ENCODE results near the gene TMEM183A. TPM values are rescaled to one million over a fixed set of nuclear protein-coding genes. Genes with fewer than 3 reads are reported as not detected.

Gene TMEM183A
- total RNA-seq, 3 donors from 2014 or later = 85.9 to 113 (median 94.1) TPM

- Histone ChIP-seq H3K36me3 (no peaks in the 10 kb centered on the region), H3K4me3 (no peak overlapping the region), H3K27me3 (no peaks in the 10 kb centered on the region), H3K4me1 (peaks cover 3 to 13% of the 10 kb centered on the region in 2 donors), H3K27ac (no peak overlapping the region), H3K9me3 (no peaks in the 10 kb centered on the region)
- intact Hi-C loops (cut with DNase I; ENCODE audit: low total_unique reads) = no loop called here
- no peak for TF ChIP-seq CTCF (IDR thresholded peaks at IDR 0.05)
- TF ChIP-seq POLR2AphosphoS5 (IDR thresholded peaks at IDR 0.05) = no peak
- no peak for TF ChIP-seq POLR2A (IDR thresholded peaks at IDR 0.05)
- no peak for DNase-seq (ENCODE audit: low spot score in 2 of 2)
Measured at GRCh38 chr1:202961220-202961880, 45.8 kb upstream of the TMEM183A start.

GRCh38 chr1:202964791-202965410 is 42.3 kb upstream of the TMEM183A start:
- DNase-seq (ENCODE audit: low spot score in 2 of 2) = no peak
- Histone ChIP-seq H3K27me3 (no peaks in the 10 kb centered on the region), H3K36me3 (no peaks in the 10 kb centered on the region), H3K27ac (peak overlapping the region; percentile 54 to 59), H3K4me3 (no peak overlapping the region), H3K4me1 (peaks cover 0 to 9% of the 10 kb centered on the region in 2 donors), H3K9me3 (no peaks in the 10 kb centered on the region)
- TF ChIP-seq POLR2A (IDR thresholded peaks at IDR 0.05) (no peak), CTCF (IDR thresholded peaks at IDR 0.05) (no peak), POLR2AphosphoS5 (IDR thresholded peaks at IDR 0.05) (no peak)
- intact Hi-C loops (cut with DNase I; ENCODE audit: low total_unique reads) = no loop called here

GRCh38 chr1:202965422-202965821 is 41.8 kb upstream of the TMEM183A start:
- H3K4me1 ChIP-seq = peaks cover 0 to 9% of the 10 kb centered on the region in 2 donors
- H3K27ac ChIP-seq = peak overlapping the region; percentile 59 to 96
- H3K27me3 ChIP-seq = no peaks in the 10 kb centered on the region
- no peak for DNase-seq (ENCODE audit: low spot score in 2 of 2)
- no peaks in the 10 kb centered on the region for H3K36me3 ChIP-seq
- H3K4me3 ChIP-seq = no peak overlapping the region
- TF ChIP-seq POLR2A (IDR thresholded peaks at IDR 0.05) = no peak
- no peak for TF ChIP-seq POLR2AphosphoS5 (IDR thresholded peaks at IDR 0.05)
- no peak for TF ChIP-seq CTCF (IDR thresholded peaks at IDR 0.05)
- H3K9me3 ChIP-seq = no peaks in the 10 kb centered on the region
- intact Hi-C loops (cut with DNase I; ENCODE audit: low total_unique reads) = no loop called here

- H3K27me3 ChIP-seq = no peaks in the 10 kb centered on the region
- H3K27ac ChIP-seq = peak overlapping the region; percentile 96 to 98
- intact Hi-C loops (cut with DNase I; ENCODE audit: low total_unique reads) = no loop called here
- peak overlapping the region; percentile 65 to 99 (median 90) for H3K4me3 ChIP-seq
- TF ChIP-seq POLR2A (IDR thresholded peaks at IDR 0.05) = no peak
- TF ChIP-seq POLR2AphosphoS5 (IDR thresholded peaks at IDR 0.05) = no peak
- TF ChIP-seq CTCF (IDR thresholded peaks at IDR 0.05) = no peak
- peaks cover 0 to 9% of the 10 kb centered on the region in 2 donors for H3K4me1 ChIP-seq
- DNase-seq (ENCODE audit: low spot score in 2 of 2) = no peak
- H3K36me3 ChIP-seq = no peaks in the 10 kb centered on the region
- H3K9me3 ChIP-seq = no peaks in the 10 kb centered on the region
Measured at GRCh38 chr1:202966006-202966898, 40.9 kb upstream of the TMEM183A start.

All from breast epithelium (tissue), 4 donors.